HCT116 (cell line): ENCODE data around the gene TMEM100. TPM values are rescaled to one million over a fixed set of nuclear protein-coding genes. Genes with fewer than 3 reads are reported as not detected.

Experiments
- ATAC-seq: fragments of 200-7000 bp; cut with Tn5 transposase; 2 replicates; pipeline ENCODE4 v1.9.1; 2020; ENCODE audit warnings: mild to moderate bottlenecking, moderate library complexity
- BruUV-seq: library from RNA; stranded (reverse); fragments of 400-500 nt; replicated peaks from 2 replicates; lab custom pipeline; 2021; lab: Mats Ljungman, UMichigan
- CTCF ChIA-PET: fragments of 300-600 bp; sonication (Branson Sonifier 250); formaldehyde crosslinking; loops from one replicate; lab custom pipeline; 2021; ENCODE audit warnings: antibody characterized with exemption; lab: Charles Lee
- POLR2A ChIA-PET: fragments of 300-600, 350-600 bp; sonication (Branson Sonifier 250); formaldehyde crosslinking; loops from one replicate; lab custom pipeline; 2021; ENCODE audit warnings: antibody characterized with exemption; lab: Charles Lee
- RAD21 ChIA-PET, 2 experiments: fragments of 300-600 bp; sonication (Branson Sonifier 250); formaldehyde crosslinking; loops; one replicate each; lab custom pipeline; 2023; ENCODE audit warnings: low total read pairs in 2 of 2; ENCODE audit not compliant: uncharacterized antibody in 2 of 2, unreplicated experiment in 2 of 2, low non-redundant PET in 1 of 2; lab: Charles Lee
- DNase-seq: peaks from one replicate; pipeline ENCODE4 v3.0.0-alpha.2; 2010; ENCODE audit warnings: low read depth, low spot score
- H2AFZ ChIP-seq: fragments of 200-600 bp; shearing (Covaris generic), sonication (generic); 2 replicates; pipeline ENCODE4 v1.6.1; 2017; ENCODE audit warnings: low read depth, mixed run types, mixed read lengths, antibody characterized with exemption, low read length; ENCODE audit not compliant: poor library complexity, severe bottlenecking
- H3K27ac ChIP-seq: 2 replicates; pipeline ENCODE4 v1.5.1; 2012; ENCODE audit warnings: low read depth, low read length
- H3K27me3 ChIP-seq: fragments of 200-600 bp; sonication (generic); 2 replicates; pipeline ENCODE4 v1.6.1; 2016; ENCODE audit warnings: mixed run types, low read length, mixed read lengths; ENCODE audit not compliant: insufficient read depth
- H3K36me3 ChIP-seq, 2 experiments: fragments of 200-500 bp in 1 of 2; fragments of 200-600 bp in 1 of 2; sonication (Bioruptor generic) in 1 of 2; sonication (generic) in 1 of 2; 2 replicates each; pipeline versions ENCODE4 v1.5.1 to v1.6.1; 2014 to 2016; ENCODE audit warnings: low read length in 2 of 2, inconsistent platforms in 1 of 2, mixed read lengths in 1 of 2, mixed run types in 1 of 2; ENCODE audit not compliant: insufficient read depth in 2 of 2, control insufficient read depth in 1 of 2
- H3K4me1 ChIP-seq, 2 experiments: fragments of 200-600 bp in 1 of 2; sonication (generic) in 1 of 2; 2 replicates each; pipeline versions ENCODE4 v1.5.1 to v1.6.1; 2012 to 2017; ENCODE audit warnings: low read length in 2 of 2, inconsistent platforms in 1 of 2, mild to moderate bottlenecking in 1 of 2, mixed read lengths in 1 of 2, mixed run types in 1 of 2, moderate library complexity in 1 of 2; ENCODE audit not compliant: insufficient read depth in 2 of 2, control insufficient read depth in 1 of 2
- H3K4me2 ChIP-seq: fragments of 200-600 bp; sonication (generic); 2 replicates; pipeline ENCODE4 v1.6.1; 2017; ENCODE audit warnings: mixed run types, low read length, mixed read lengths
- H3K4me3 ChIP-seq, 2 experiments: fragments of 200-600 bp in 1 of 2; sonication (generic) in 1 of 2; replicated peaks in 1 of 2; 2 replicates each; pipeline ENCODE4 v1.5.1; 2011 to 2016; ENCODE audit warnings: low read length in 2 of 2, control low read depth in 1 of 2, low read depth in 1 of 2, mild to moderate bottlenecking in 1 of 2, mixed read lengths in 1 of 2, mixed run types in 1 of 2
- H3K79me2 ChIP-seq: fragments of 200-600 bp; sonication (generic); 2 replicates; pipeline ENCODE4 v1.6.1; 2017; ENCODE audit warnings: mild to moderate bottlenecking, mixed run types, low read length, moderate library complexity, mixed read lengths; ENCODE audit not compliant: insufficient read depth
- H3K9ac ChIP-seq: fragments of 200-600 bp; sonication (generic); 2 replicates; pipeline ENCODE4 v1.6.1; 2016; ENCODE audit warnings: low read length, mixed read lengths
- H3K9me2 ChIP-seq: fragments of 200-600 bp; sonication (generic), shearing (Covaris generic); 2 replicates; pipeline ENCODE4 v1.6.1; 2017; ENCODE audit warnings: mixed run types, mild to moderate bottlenecking, moderate library complexity; ENCODE audit not compliant: insufficient read depth
- H3K9me3 ChIP-seq, 2 experiments: fragments of 200-500 bp in 1 of 2; fragments of 200-600 bp in 1 of 2; sonication (Bioruptor generic) in 1 of 2; sonication (generic) in 1 of 2; 2 replicates each; pipeline ENCODE4 v1.6.1; 2014 to 2017; ENCODE audit warnings: low read length in 2 of 2, mixed read lengths in 2 of 2, inconsistent platforms in 1 of 2, low read depth in 1 of 2, mild to moderate bottlenecking in 1 of 2, mixed run types in 1 of 2, moderate library complexity in 1 of 2; ENCODE audit not compliant: control insufficient read depth in 1 of 2, insufficient read depth in 1 of 2
- H4K20me1 ChIP-seq: fragments of 200-600 bp; sonication (generic), shearing (Covaris generic); 2 replicates; pipeline ENCODE4 v1.6.1; 2017; ENCODE audit warnings: mixed run types, mild to moderate bottlenecking, moderate library complexity; ENCODE audit not compliant: insufficient read depth
- CBX3 ChIP-seq: IDR thresholded peaks from 2 replicates; pipeline ENCODE4 v1.6.1; 2012; ENCODE audit warnings: low read depth
- EGR1 ChIP-seq: IDR thresholded peaks from 2 replicates; pipeline ENCODE4 v1.6.1; 2012; ENCODE audit warnings: low read depth
- ELF1 ChIP-seq: IDR thresholded peaks from 2 replicates; pipeline ENCODE4 v1.6.1; 2012; ENCODE audit warnings: low read depth, borderline replicate concordance
- EZH2 ChIP-seq: fragments of 200-600 bp; sonication (generic); IDR thresholded peaks from 2 replicates; pipeline ENCODE4 v1.6.1; 2017; ENCODE audit warnings: antibody characterized with exemption, mixed run types
- EZH2phosphoT487 ChIP-seq: fragments of 200-600 bp; IDR thresholded peaks from 2 replicates; pipeline ENCODE4 v1.6.1; 2018; ENCODE audit warnings: antibody characterized with exemption, borderline replicate concordance
- FOSL1 ChIP-seq: IDR thresholded peaks from 2 replicates; pipeline ENCODE4 v1.6.1; 2012; ENCODE audit warnings: low read depth
- JUND ChIP-seq: IDR thresholded peaks from 2 replicates; pipeline ENCODE4 v1.6.1; 2012
- POLR2A ChIP-seq: IDR thresholded peaks from 2 replicates; pipeline ENCODE4 v1.7.0; 2011; ENCODE audit warnings: borderline replicate concordance; ENCODE audit not compliant: insufficient read depth, insufficient read length; ENCODE audit errors: extremely low read depth
- POLR2AphosphoS5 ChIP-seq: IDR thresholded peaks from 2 replicates; pipeline ENCODE4 v1.6.1; 2011; ENCODE audit warnings: mild to moderate bottlenecking, low read depth, low read length, moderate library complexity
- RAD21 ChIP-seq: IDR thresholded peaks from 2 replicates; pipeline ENCODE4 v1.6.1; 2012; ENCODE audit warnings: low read depth, mild to moderate bottlenecking
- SIN3A ChIP-seq: IDR thresholded peaks from 2 replicates; pipeline ENCODE4 v1.6.1; 2012; ENCODE audit warnings: low read depth
- SRF ChIP-seq: IDR thresholded peaks from 2 replicates; pipeline ENCODE4 v1.6.1; 2012; ENCODE audit warnings: low read depth
- YY1 ChIP-seq: IDR thresholded peaks from 2 replicates; pipeline ENCODE4 v1.6.1; 2011; ENCODE audit warnings: low read length, low read depth, moderate library complexity, mild to moderate bottlenecking; ENCODE audit not compliant: insufficient replicate concordance; ENCODE audit errors: extremely low read depth
- ZFX ChIP-seq: fragments of 450-650 bp; IDR thresholded peaks from 2 replicates; pipeline ENCODE4 v1.6.1; 2017
- ZNF274 ChIP-seq: fragments of 200-500 bp; sonication (Bioruptor generic); IDR thresholded peaks from 2 replicates; pipeline ENCODE4 v1.6.1; 2014; ENCODE audit warnings: mild to moderate bottlenecking, low read depth, low read length, inconsistent platforms
- intact Hi-C: fragments of 100-400 bp; cut with micrococcal nuclease; formaldehyde crosslinking; loops from 2 replicates; pipeline ENCODE4 v1.10.0; 2022
- total RNA-seq: library from RNA; stranded (reverse); gene quantifications from one replicate; pipeline ENCODE4 v1.2.1, GENCODE V29; 2021; ENCODE audit not compliant: unreplicated experiment
- TF ChIP-seq, protein P1 (sequence below), 3 experiments: fragments of 200-600 bp in 1 of 3; sonication (generic) in 1 of 3; IDR thresholded peaks in 2 of 3; conservative IDR thresholded peaks in 1 of 3; 2 replicates each; pipeline ENCODE4 v1.5.1; 2012 to 2017; ENCODE audit warnings: low read depth in 2 of 3, low read length in 2 of 3, antibody characterized with exemption in 1 of 3, borderline replicate concordance in 1 of 3, control low read depth in 1 of 3, mild to moderate bottlenecking in 1 of 3, mixed read lengths in 1 of 3, mixed run types in 1 of 3, moderate library complexity in 1 of 3; ENCODE audit not compliant: insufficient read depth in 1 of 3
- TF ChIP-seq, protein P2 (sequence below): IDR thresholded peaks from 2 replicates; pipeline ENCODE4 v1.6.1; 2012; ENCODE audit warnings: low read depth
- TF ChIP-seq, protein P3 (sequence below): IDR thresholded peaks from 2 replicates; pipeline ENCODE4 v1.6.1; 2011; ENCODE audit warnings: mild to moderate bottlenecking, low read length, moderate library complexity; ENCODE audit not compliant: insufficient replicate concordance; ENCODE audit errors: extremely low read depth

TMEM100 gene
- total RNA-seq, 1 experiment from 2014 or later = not detected

DNA sequence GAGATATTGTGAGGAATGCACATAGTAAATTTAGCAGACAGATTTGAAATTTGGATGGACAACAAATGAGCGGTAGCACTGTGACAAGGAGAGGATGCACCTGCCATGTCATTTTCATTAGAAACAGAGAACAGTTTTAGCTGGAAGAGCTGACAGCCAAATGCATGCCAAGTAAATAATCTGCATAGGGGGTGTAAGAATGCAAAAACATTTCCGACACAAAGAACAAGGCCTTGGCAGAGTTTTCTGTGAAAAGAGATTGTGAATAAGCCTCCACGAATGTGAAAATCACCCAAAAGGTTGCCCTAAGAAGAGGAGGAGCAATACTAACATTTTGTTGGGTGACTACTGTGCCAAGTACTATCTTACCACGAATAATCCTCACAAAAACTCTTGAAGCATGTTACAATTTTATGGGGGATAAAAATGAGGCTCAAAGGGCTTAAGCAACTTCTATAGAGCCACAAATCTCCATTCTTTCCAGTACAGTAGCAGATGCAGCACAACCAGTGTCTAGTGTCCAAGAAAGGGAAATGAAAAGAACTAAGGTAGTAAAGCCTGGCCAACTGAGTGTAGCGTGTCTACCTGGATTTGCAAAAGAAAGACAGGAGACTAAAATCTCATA lies 28.3 kb downstream of the TMEM100 start:
- no peaks in the 10 kb centered on the region for H3K9me3 ChIP-seq
- POLR2A ChIA-PET = no interaction called here
- no TSS peak for BruUV-seq
- no peaks in the 10 kb centered on the region for H3K79me2 ChIP-seq
- intact Hi-C loops = no loop called here
- H3K4me1 ChIP-seq = no peaks in the 10 kb centered on the region
- no peak overlapping the region for H2AFZ ChIP-seq
- H3K9ac ChIP-seq = no peak overlapping the region
- H3K4me2 ChIP-seq = no peak overlapping the region
- no peak overlapping the region for H3K27ac ChIP-seq
- no peaks in the 10 kb centered on the region for H3K36me3 ChIP-seq
- H3K4me3 ChIP-seq = no peak overlapping the region
- no peaks in the 10 kb centered on the region for H4K20me1 ChIP-seq
- peaks cover 76% of the 10 kb centered on the region for H3K27me3 ChIP-seq
- no peak for TF ChIP-seq POLR2A
- no peak for TF ChIP-seq SIN3A
- TF ChIP-seq, protein P1, sequence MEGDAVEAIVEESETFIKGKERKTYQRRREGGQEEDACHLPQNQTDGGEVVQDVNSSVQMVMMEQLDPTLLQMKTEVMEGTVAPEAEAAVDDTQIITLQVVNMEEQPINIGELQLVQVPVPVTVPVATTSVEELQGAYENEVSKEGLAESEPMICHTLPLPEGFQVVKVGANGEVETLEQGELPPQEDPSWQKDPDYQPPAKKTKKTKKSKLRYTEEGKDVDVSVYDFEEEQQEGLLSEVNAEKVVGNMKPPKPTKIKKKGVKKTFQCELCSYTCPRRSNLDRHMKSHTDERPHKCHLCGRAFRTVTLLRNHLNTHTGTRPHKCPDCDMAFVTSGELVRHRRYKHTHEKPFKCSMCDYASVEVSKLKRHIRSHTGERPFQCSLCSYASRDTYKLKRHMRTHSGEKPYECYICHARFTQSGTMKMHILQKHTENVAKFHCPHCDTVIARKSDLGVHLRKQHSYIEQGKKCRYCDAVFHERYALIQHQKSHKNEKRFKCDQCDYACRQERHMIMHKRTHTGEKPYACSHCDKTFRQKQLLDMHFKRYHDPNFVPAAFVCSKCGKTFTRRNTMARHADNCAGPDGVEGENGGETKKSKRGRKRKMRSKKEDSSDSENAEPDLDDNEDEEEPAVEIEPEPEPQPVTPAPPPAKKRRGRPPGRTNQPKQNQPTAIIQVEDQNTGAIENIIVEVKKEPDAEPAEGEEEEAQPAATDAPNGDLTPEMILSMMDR (IDR thresholded peaks at IDR 0.05 in 2 of 3, conservative IDR thresholded peaks at IDR 0.05 in 1 of 3; ENCODE audit: borderline replicate concordance in 1 of 3, insufficient read depth in 1 of 3, low read depth in 2 of 3, low read length in 2 of 3) = no peak
- TF ChIP-seq CBX3 = no peak
- TF ChIP-seq, protein P2, sequence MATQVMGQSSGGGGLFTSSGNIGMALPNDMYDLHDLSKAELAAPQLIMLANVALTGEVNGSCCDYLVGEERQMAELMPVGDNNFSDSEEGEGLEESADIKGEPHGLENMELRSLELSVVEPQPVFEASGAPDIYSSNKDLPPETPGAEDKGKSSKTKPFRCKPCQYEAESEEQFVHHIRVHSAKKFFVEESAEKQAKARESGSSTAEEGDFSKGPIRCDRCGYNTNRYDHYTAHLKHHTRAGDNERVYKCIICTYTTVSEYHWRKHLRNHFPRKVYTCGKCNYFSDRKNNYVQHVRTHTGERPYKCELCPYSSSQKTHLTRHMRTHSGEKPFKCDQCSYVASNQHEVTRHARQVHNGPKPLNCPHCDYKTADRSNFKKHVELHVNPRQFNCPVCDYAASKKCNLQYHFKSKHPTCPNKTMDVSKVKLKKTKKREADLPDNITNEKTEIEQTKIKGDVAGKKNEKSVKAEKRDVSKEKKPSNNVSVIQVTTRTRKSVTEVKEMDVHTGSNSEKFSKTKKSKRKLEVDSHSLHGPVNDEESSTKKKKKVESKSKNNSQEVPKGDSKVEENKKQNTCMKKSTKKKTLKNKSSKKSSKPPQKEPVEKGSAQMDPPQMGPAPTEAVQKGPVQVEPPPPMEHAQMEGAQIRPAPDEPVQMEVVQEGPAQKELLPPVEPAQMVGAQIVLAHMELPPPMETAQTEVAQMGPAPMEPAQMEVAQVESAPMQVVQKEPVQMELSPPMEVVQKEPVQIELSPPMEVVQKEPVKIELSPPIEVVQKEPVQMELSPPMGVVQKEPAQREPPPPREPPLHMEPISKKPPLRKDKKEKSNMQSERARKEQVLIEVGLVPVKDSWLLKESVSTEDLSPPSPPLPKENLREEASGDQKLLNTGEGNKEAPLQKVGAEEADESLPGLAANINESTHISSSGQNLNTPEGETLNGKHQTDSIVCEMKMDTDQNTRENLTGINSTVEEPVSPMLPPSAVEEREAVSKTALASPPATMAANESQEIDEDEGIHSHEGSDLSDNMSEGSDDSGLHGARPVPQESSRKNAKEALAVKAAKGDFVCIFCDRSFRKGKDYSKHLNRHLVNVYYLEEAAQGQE = no peak
- TF ChIP-seq JUND = no peak
- TF ChIP-seq EZH2phosphoT487 = no peak
- TF ChIP-seq, protein P3, sequence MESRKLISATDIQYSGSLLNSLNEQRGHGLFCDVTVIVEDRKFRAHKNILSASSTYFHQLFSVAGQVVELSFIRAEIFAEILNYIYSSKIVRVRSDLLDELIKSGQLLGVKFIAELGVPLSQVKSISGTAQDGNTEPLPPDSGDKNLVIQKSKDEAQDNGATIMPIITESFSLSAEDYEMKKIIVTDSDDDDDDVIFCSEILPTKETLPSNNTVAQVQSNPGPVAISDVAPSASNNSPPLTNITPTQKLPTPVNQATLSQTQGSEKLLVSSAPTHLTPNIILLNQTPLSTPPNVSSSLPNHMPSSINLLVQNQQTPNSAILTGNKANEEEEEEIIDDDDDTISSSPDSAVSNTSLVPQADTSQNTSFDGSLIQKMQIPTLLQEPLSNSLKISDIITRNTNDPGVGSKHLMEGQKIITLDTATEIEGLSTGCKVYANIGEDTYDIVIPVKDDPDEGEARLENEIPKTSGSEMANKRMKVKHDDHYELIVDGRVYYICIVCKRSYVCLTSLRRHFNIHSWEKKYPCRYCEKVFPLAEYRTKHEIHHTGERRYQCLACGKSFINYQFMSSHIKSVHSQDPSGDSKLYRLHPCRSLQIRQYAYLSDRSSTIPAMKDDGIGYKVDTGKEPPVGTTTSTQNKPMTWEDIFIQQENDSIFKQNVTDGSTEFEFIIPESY = no peak
- no peak for TF ChIP-seq EZH2
- TF ChIP-seq SRF = no peak
- no peak for TF ChIP-seq YY1
- TF ChIP-seq ZNF274 = no peak
- no peak for TF ChIP-seq RAD21
- TF ChIP-seq ELF1 = no peak
- no peak for TF ChIP-seq EGR1
- no peak for TF ChIP-seq POLR2AphosphoS5
- TF ChIP-seq FOSL1 = no peak
- TF ChIP-seq ZFX = no peak
- CTCF ChIA-PET = no interaction called here
- RAD21 ChIA-PET = no interaction called here
- H3K9me2 ChIP-seq = no peaks in the 10 kb centered on the region
- no peak for ATAC-seq
- DNase-seq = no peak
